Sigmoid colon (tissue), 4 donors: ENCODE measurements around the gene PLEKHA1.

Experiments
- POLR2A ChIP-seq, 2 donors: fragments of 450-650 bp; IDR thresholded peaks; one replicate each; pipeline ENCODE4 v1.6.1; 2016; ENCODE audit warnings: antibody characterized with exemption in 2 of 2, mild to moderate bottlenecking in 2 of 2, moderate library complexity in 2 of 2
- POLR2AphosphoS5 ChIP-seq, 4 donors: sonication (generic); formaldehyde crosslinking; IDR thresholded peaks; one replicate each; pipeline ENCODE4 v1.6.1; 2017; ENCODE audit warnings: antibody characterized with exemption in 4 of 4
- TF ChIP-seq, protein P1 (sequence below), 4 experiments: fragments of 450-650 bp in 3 of 4; fragments of 200-600 bp in 1 of 4; IDR thresholded peaks; one replicate each; pipeline ENCODE4 v1.5.1; 2016 to 2019; ENCODE audit warnings: antibody characterized with exemption in 4 of 4, mild to moderate bottlenecking in 3 of 4, moderate library complexity in 2 of 4

DNA sequence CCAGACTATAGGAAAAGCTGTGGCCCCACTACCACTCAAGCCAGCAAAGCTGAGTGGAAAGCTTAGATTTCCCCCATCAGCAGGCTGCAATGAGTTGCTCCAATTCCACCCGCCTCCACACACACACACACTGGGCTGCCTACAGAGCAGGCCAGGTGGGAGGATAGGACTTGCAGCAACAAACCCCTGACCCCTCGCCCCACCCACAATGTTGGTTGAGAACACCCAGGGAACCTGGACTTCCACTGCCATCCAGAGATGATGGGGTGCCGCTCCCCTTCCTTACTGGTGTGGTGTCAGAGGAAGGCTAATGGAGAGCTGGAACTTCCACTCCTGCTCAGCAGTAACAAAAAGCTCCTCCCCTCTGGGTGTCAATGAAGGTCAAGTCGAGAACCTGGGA lies 16.8 kb upstream of the PLEKHA1 start:
- TF ChIP-seq POLR2A (IDR thresholded peaks at IDR 0.05) (no peak), POLR2AphosphoS5 (IDR thresholded peaks at IDR 0.05) (no peak)
- TF ChIP-seq, protein P1, sequence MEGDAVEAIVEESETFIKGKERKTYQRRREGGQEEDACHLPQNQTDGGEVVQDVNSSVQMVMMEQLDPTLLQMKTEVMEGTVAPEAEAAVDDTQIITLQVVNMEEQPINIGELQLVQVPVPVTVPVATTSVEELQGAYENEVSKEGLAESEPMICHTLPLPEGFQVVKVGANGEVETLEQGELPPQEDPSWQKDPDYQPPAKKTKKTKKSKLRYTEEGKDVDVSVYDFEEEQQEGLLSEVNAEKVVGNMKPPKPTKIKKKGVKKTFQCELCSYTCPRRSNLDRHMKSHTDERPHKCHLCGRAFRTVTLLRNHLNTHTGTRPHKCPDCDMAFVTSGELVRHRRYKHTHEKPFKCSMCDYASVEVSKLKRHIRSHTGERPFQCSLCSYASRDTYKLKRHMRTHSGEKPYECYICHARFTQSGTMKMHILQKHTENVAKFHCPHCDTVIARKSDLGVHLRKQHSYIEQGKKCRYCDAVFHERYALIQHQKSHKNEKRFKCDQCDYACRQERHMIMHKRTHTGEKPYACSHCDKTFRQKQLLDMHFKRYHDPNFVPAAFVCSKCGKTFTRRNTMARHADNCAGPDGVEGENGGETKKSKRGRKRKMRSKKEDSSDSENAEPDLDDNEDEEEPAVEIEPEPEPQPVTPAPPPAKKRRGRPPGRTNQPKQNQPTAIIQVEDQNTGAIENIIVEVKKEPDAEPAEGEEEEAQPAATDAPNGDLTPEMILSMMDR (IDR thresholded peaks at IDR 0.05), result no peak
